HG02970 (cell line): ENCODE data around the gene RBMY1J.
"Not testable (repeated sequence)": the region's sequence is repeated elsewhere in the genome, so short reads cannot be mapped to it uniquely, and the experiment has no call there.

Source experiments
- ATAC-seq: cut with Tn5 transposase; IDR thresholded peaks from one replicate; pipeline ENCODE4 v1.9.1; 2021; ENCODE audit warnings: mild to moderate bottlenecking, moderate library complexity, moderate number of reproducible peaks; ENCODE audit not compliant: unreplicated experiment, low FRiP score

RBMY1J gene

DNA sequence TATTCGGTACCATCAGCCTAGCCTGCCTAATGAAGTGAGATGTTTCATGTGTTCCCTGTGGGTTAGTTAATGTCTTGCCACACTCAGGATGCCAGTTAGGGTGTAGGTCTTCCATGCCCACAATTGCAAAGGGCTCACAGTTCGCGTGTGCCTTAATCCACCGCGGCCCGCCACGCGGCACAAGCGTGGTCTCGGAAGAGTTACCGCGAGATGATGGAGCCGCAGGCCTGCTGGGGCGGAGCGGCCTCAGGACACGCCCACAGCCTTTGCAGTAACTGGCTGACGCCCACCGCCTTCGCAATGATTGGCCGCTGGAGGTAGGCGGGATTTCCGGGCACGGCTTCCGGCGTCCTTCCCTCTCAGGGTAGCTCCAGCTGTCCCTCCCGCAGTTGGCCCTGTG is at the start of gene RBMY1J:
RBMY1J (plus strand) TSS at position 301 of the 400 bp plus-strand sequence. CDS start 2,038 bp downstream, outside the sequence.
- not testable (repeated sequence) for ATAC-seq

DNA sequence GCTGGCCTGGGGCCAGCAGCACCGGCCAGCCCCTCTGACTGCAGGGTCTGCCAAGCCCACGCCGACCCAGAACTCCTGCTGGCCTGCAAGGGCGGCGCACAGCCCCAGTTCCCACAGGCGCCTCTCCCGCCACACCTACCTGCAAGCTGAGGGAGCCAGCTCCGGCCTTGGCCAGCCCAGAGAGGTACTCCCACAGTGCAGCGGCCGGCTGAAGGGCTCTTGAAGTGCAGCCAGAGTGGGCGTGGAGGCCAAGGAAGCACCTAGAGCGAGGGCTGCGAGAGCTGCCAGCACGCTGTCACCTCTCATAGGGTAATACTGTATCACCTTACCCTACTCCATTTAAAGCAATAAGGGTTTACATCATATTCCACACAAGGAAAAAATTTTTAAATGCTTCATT is 35.8 kb upstream of the RBMY1J start:
- no peak for ATAC-seq

DNA sequence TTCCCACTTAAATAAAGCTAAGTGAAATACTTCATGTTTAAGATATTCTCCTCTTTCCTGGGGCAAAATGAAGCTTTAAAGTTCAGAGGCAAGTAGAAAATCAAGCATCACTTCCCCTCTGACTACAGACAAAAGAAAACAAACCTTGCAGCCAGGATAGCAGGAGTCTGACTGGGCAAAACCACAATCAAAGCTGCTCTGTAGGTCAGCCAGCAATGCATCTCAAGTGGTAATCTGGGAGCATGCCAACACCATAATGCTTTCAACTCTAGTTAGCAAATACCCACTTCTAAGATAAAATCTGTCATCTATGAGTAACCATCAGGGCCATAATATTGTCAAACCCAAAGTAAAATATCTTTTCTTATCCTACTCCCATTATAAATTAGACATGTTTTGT is 32.6 kb upstream of the RBMY1J start:
- no peak for ATAC-seq

GRCh38 chrY:22373494-22373893 is 29.7 kb upstream of the RBMY1J start:
- ATAC-seq: no peak

DNA sequence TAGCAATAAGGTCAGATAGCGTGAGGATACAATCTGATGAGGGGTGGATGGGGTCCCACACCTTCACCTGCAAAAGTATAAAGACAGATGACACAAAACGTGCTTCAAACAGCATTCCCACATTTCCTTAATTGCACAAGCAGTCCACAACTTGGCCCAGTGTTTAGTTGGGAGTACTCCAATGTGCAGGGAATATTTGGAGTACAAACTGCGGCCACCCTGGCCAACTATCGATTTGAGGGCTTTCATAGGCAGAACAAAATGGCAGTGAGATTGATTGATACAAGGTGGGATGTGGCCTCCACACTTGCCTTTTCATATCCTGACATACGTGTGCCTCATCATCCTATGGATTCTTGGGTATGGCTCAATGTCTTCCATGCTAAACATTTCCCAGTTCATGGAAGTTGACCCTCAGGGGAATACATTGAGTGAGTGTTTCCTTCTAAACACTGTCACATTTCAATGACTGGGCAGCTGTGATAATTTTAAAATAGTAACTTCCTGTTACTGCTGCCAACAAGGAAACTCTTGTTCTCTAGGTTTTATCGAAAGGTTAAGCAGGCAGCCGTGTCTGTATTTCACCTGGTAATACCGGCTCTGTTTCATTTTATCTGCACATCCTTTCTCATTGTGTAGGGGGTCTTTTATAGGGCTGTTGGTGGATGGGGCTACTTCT is 41.6 kb downstream of the RBMY1J start:
- ATAC-seq: not testable (repeated sequence)

DNA sequence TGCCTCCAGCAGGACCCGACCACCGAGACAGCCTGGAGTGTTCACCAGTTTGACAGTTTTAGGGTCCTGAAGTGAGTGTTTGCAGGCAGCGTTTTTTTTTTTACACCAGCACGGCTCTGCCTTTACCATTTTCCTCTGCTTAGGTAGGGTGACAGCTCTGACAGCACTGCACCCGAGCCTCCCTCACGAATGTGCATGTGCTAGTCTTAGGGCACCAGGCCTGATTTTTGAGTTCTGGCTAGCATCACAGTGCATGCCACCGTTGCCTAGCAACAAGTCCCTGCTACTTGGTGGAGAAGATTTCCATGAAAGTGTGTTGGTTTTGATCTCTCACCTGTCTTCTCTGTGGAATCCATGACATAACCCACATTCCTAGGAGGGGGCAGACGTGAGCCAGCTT is 52.3 kb downstream of the RBMY1J start:
- not testable (repeated sequence) for ATAC-seq

GRCh38 chrY:22461962-22462361 is 58.8 kb downstream of the RBMY1J start:
- not testable (repeated sequence) for ATAC-seq
